C4-2B (cell line): ENCODE data around the gene C3orf49.

Experiments used
- CTCF ChIP-seq: fragments of 450-650 bp; conservative IDR thresholded peaks from 2 replicates; pipeline ENCODE4 v1.5.1; 2017; ENCODE audit warnings: mild to moderate bottlenecking
- ZFX ChIP-seq: fragments of 450-650 bp; IDR thresholded peaks from 2 replicates; pipeline ENCODE4 v1.6.1; 2017

GRCh38 chr3:63849175-63849574 lies 30.1 kb downstream of the C3orf49 start:
- TF ChIP-seq CTCF (no peak), ZFX (no peak)
